Myometrial cell (primary cell): ENCODE measurements around the gene CAPNS2. TPM values are rescaled to one million over a fixed set of nuclear protein-coding genes. Genes with fewer than 3 reads are reported as not detected.

Experiments
- total RNA-seq: library from RNA; depleted of rRNA; stranded (reverse); fragments of >200 nt; gene quantifications from 2 replicates; pipeline ENCODE4 v1.2.3, GENCODE V29; 2015

Gene CAPNS2
- total RNA-seq, result not detected in 2 replicates

GRCh38 chr16:55566432-55567175 lies at the start of gene CAPNS2:
CAPNS2 (plus strand) TSS chr16:55566684; CDS start chr16:55566757, 73 bp downstream.

Other genes with a start within 250 kb of the CAPNS2 start
- not detected in 2 replicates for gene IRX6, start 242.5 kb upstream of the CAPNS2 start, total RNA-seq
- gene MMP2, start 87.5 kb upstream of the CAPNS2 start, total RNA-seq, result 147 and 154 TPM in 2 replicates
- gene LPCAT2, start 57.6 kb upstream of the CAPNS2 start, total RNA-seq, result 8.1 and 12.6 TPM in 2 replicates
- gene SLC6A2, start 89.3 kb downstream of the CAPNS2 start, total RNA-seq, result not detected in 2 replicates